CD4-positive, alpha-beta T cell treated with Interleukin-4 for 1 hour (primary cell): Measurements from ENCODE around the gene CFAP45.

Experiments used
- DNase-seq, 2 donors: peaks; one replicate each; pipeline ENCODE4 v3.0.0-alpha.2; 2020 to 2022

The CFAP45 gene

GRCh38 chr1:159873530-159874143, 26.3 kb downstream of the CFAP45 start:
- DNase-seq: no peak

- no peak for DNase-seq
These were observed 27.1 kb downstream of the CFAP45 start for GRCh38 chr1:159872891-159873290.

- no peak for DNase-seq
These were observed 29.3 kb downstream of the CFAP45 start for GRCh38 chr1:159870704-159871103.

GRCh38 chr1:159869607-159870006, 30.4 kb downstream of the CFAP45 start:
- no peak for DNase-seq

GRCh38 chr1:159869173-159869572, 30.8 kb downstream of the CFAP45 start:
- no peak for DNase-seq

GRCh38 chr1:159868766-159869165, 31.2 kb downstream of the CFAP45 start:
- DNase-seq: no peak

GRCh38 chr1:159867664-159868026, 32.3 kb downstream of the CFAP45 start:
- DNase-seq: no peak

- no peak for DNase-seq
These were observed 32.9 kb downstream of the CFAP45 start for GRCh38 chr1:159866905-159867663.

- no peak for DNase-seq
These were observed 33.9 kb downstream of the CFAP45 start for GRCh38 chr1:159866066-159866465.

GRCh38 chr1:159864262-159864661, 35.7 kb downstream of the CFAP45 start:
- no peak for DNase-seq

- DNase-seq: no peak
These were observed 37.4 kb downstream of the CFAP45 start, which contains the start of gene VSIG8 for GRCh38 chr1:159862557-159862956. TSS of gene VSIG8 (minus strand) at chr1:159862657. CDS start at chr1:159862521, 136 bp downstream.

- DNase-seq: no peak
These were observed 37.9 kb downstream of the CFAP45 start for GRCh38 chr1:159862031-159862430.

GRCh38 chr1:159861218-159861617, 38.7 kb downstream of the CFAP45 start:
- no peak for DNase-seq

- DNase-seq: no peak
These were observed 39.5 kb downstream of the CFAP45 start for GRCh38 chr1:159860456-159860855.

- DNase-seq: no peak
These were observed 40.1 kb downstream of the CFAP45 start for GRCh38 chr1:159859767-159860322.

- no peak for DNase-seq
These were observed 42.1 kb downstream of the CFAP45 start for GRCh38 chr1:159857889-159858288.

GRCh38 chr1:159856576-159856975, 43.4 kb downstream of the CFAP45 start:
- DNase-seq: no peak

- no peak for DNase-seq
These were observed 44.3 kb downstream of the CFAP45 start for GRCh38 chr1:159855709-159856108.

GRCh38 chr1:159854693-159855192, 45.2 kb downstream of the CFAP45 start:
- peak; percentile 74 to 78 for DNase-seq

- DNase-seq: peak in 1 of 2 donors; percentile 8
These were observed 45.8 kb downstream of the CFAP45 start for GRCh38 chr1:159854116-159854692.

GRCh38 chr1:159853417-159854115, 46.4 kb downstream of the CFAP45 start:
- no peak for DNase-seq

- DNase-seq: peak in 1 of 2 donors; percentile 16
These were observed 48.6 kb downstream of the CFAP45 start for GRCh38 chr1:159851407-159851806.
